OCI-LY3 (cell line): ENCODE measurements around the gene PKD1L1.

Experiments used
- H2AFZ ChIP-seq: fragments of 200-600, 300-600 bp; shearing (Covaris generic); 2 replicates; pipeline ENCODE4 v1.6.0; 2014; ENCODE audit warnings: antibody characterized with exemption, low read depth, low read length
- H3K27ac ChIP-seq: fragments of 200-600, 300-600 bp; sonication (generic); 2 replicates; pipeline ENCODE4 v1.5.1; 2014; ENCODE audit warnings: mild to moderate bottlenecking, low read length, moderate library complexity, mixed read lengths
- H3K27me3 ChIP-seq: fragments of 200-600, 300-600 bp; sonication (generic); 2 replicates; pipeline ENCODE4 v1.6.1; 2014; ENCODE audit warnings: low read depth, low read length, mixed read lengths
- H3K36me3 ChIP-seq: fragments of 200-600, 300-600 bp; sonication (generic); replicated peaks from 2 replicates; pipeline ENCODE3; 2014; ENCODE audit warnings: low read depth, low read length, mixed read lengths
- H3K4me1 ChIP-seq: fragments of 300-600, 200-600 bp; sonication (generic); 2 replicates; pipeline ENCODE4 v1.6.1; 2014; ENCODE audit warnings: low read length, mixed read lengths
- H3K4me2 ChIP-seq: fragments of 200-600, 300-600 bp; sonication (generic); 2 replicates; pipeline ENCODE4 v1.6.1; 2014; ENCODE audit warnings: low read length, mixed read lengths
- H3K4me3 ChIP-seq: fragments of 300-600, 200-600 bp; sonication (generic); 2 replicates; pipeline ENCODE4 v1.5.1; 2014; ENCODE audit warnings: antibody characterized with exemption, mild to moderate bottlenecking, low read length, moderate library complexity
- H3K79me2 ChIP-seq: fragments of 300-600, 200-600 bp; shearing (Covaris generic); 2 replicates; pipeline ENCODE4 v1.6.1; 2014; ENCODE audit warnings: mild to moderate bottlenecking, low read length, mixed read lengths
- H3K9ac ChIP-seq: fragments of 300-600, 200-600 bp; shearing (Covaris generic); 2 replicates; pipeline ENCODE4 v1.6.0; 2014; ENCODE audit warnings: mild to moderate bottlenecking, low read length, moderate library complexity
- H3K9me3 ChIP-seq: fragments of 200-600, 300-600 bp; shearing (Covaris generic); 2 replicates; pipeline ENCODE4 v1.6.1; 2014; ENCODE audit warnings: low read length, mixed read lengths; ENCODE audit not compliant: insufficient read depth
- H4K20me1 ChIP-seq: fragments of 200-600, 300-600 bp; sonication (generic); 2 replicates; pipeline ENCODE4 v1.6.1; 2016; ENCODE audit warnings: low read length, mixed read lengths; ENCODE audit not compliant: insufficient read depth
- CTCF ChIP-seq: fragments of 200-600, 300-600 bp; sonication (generic); IDR thresholded peaks from 2 replicates; pipeline ENCODE4 v1.5.1; 2014; ENCODE audit warnings: antibody characterized with exemption, low read length, low read depth
- EZH2phosphoT487 ChIP-seq: fragments of 200-600 bp; shearing (Covaris generic); IDR thresholded peaks from 2 replicates; pipeline ENCODE4 v1.6.1; 2018; ENCODE audit warnings: antibody characterized with exemption, mixed run types, low read depth

Gene PKD1L1

GRCh38 chr7:47847207-47847606, 101.1 kb downstream of the PKD1L1 start:
- Histone ChIP-seq H4K20me1 (no peaks in the 10 kb centered on the region), H2AFZ (no peak overlapping the region), H3K9me3 (no peaks in the 10 kb centered on the region), H3K36me3 (no peaks in the 10 kb centered on the region), H3K9ac (no peak overlapping the region), H3K27ac (no peak overlapping the region), H3K4me2 (no peak overlapping the region), H3K4me3 (no peak overlapping the region), H3K27me3 (peaks cover 59% of the 10 kb centered on the region), H3K79me2 (no peaks in the 10 kb centered on the region), H3K4me1 (no peaks in the 10 kb centered on the region)
- TF ChIP-seq CTCF (no peak), EZH2phosphoT487 (no peak)

GRCh38 chr7:47846138-47846836, 102.0 kb downstream of the PKD1L1 start:
- no peak overlapping the region for H3K4me3 ChIP-seq
- H3K4me2 ChIP-seq = no peak overlapping the region
- peaks cover 59% of the 10 kb centered on the region for H3K27me3 ChIP-seq

GRCh38 chr7:47844311-47844710, 104.0 kb downstream of the PKD1L1 start:
- no peak overlapping the region for H3K9ac ChIP-seq
- no peaks in the 10 kb centered on the region for H3K4me1 ChIP-seq
- H3K27me3 ChIP-seq = peaks cover 62% of the 10 kb centered on the region
- no peak overlapping the region for H3K4me2 ChIP-seq
- TF ChIP-seq EZH2phosphoT487 (no peak), CTCF (no peak)
- no peak overlapping the region for H3K4me3 ChIP-seq
- H2AFZ ChIP-seq = no peak overlapping the region
- no peaks in the 10 kb centered on the region for H4K20me1 ChIP-seq
- H3K79me2 ChIP-seq = no peaks in the 10 kb centered on the region
- no peak overlapping the region for H3K27ac ChIP-seq
- H3K9me3 ChIP-seq = no peaks in the 10 kb centered on the region
- H3K36me3 ChIP-seq = no peaks in the 10 kb centered on the region

More at GRCh38 chr7:47846138-47846836, 102.0 kb downstream of the PKD1L1 start:
- H4K20me1 ChIP-seq = no peaks in the 10 kb centered on the region
- H3K36me3 ChIP-seq = no peaks in the 10 kb centered on the region
- H3K4me1 ChIP-seq = no peaks in the 10 kb centered on the region
- H3K9me3 ChIP-seq = no peaks in the 10 kb centered on the region
- TF ChIP-seq CTCF (no peak), EZH2phosphoT487 (no peak)
- H2AFZ ChIP-seq = no peak overlapping the region
- no peak overlapping the region for H3K9ac ChIP-seq
- no peak overlapping the region for H3K27ac ChIP-seq
- no peaks in the 10 kb centered on the region for H3K79me2 ChIP-seq

- H3K4me2 ChIP-seq = no peak overlapping the region
- no peaks in the 10 kb centered on the region for H3K79me2 ChIP-seq
- no peaks in the 10 kb centered on the region for H4K20me1 ChIP-seq
- H3K4me1 ChIP-seq = no peaks in the 10 kb centered on the region
- H3K9ac ChIP-seq = no peak overlapping the region
- no peak overlapping the region for H2AFZ ChIP-seq
- H3K27me3 ChIP-seq = peaks cover 62% of the 10 kb centered on the region
- H3K9me3 ChIP-seq = no peaks in the 10 kb centered on the region
- no peaks in the 10 kb centered on the region for H3K36me3 ChIP-seq
- no peak overlapping the region for H3K27ac ChIP-seq
- no peak for TF ChIP-seq CTCF
- TF ChIP-seq EZH2phosphoT487 = no peak
- H3K4me3 ChIP-seq = no peak overlapping the region
Measured at GRCh38 chr7:47843291-47843690, 105.0 kb downstream of the PKD1L1 start.
